Measurements from ENCODE around the gene HSDL2. TPM values are rescaled to one million over a fixed set of nuclear protein-coding genes. Genes with fewer than 3 reads are reported as not detected.

Gene HSDL2
- total and polyA plus RNA-seq, 2 of the 4 experiments (the other 2 are of a cell fraction): 17.7 to 65.8 TPM

DNA sequence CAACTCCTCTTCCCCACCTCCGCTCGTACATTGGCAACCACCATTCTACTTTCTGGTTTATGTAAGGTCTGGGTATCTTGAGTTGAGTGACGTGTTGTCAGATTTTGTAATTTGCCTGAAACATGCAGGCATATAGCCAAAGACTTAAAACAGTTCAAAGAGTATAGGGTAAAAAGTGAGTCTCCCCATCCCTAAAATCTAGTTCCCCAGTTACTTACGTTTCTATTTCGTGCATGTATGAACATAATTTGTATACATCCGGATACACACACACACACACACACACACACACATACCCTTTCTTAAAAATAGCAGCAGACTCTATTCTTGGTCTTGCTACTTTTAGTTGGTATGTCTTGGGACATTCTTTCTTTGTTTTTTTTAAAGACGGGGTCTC, 915 bp downstream of the HSDL2 start:
- Histone ChIP-seq H4K91ac (ENCODE audit: insufficient read depth, low read depth, low read length) (no peak overlapping the region), H2BK20ac (ENCODE audit: low read depth, low read length) (no peak overlapping the region), H4K8ac (ENCODE audit: low read depth in 2 of 2, low read length in 2 of 2) (peak overlapping the region; percentile 5 to 18; a peak in 2 of 4 replicates), H3K79me1 (ENCODE audit: low read depth in 1 of 2, low read length in 2 of 2) (peaks cover 17 to 62% of the 10 kb centered on the region in 2 experiments), H3K4me3 (ENCODE audit: insufficient read depth, low read depth, low read length) (peak overlapping the region; percentile 75), H4K20me1 (ENCODE audit: insufficient read depth, low read length) (no peaks in the 10 kb centered on the region), H4K5ac (ENCODE audit: low read depth, low read length) (no peak overlapping the region), H3K9me1 (ENCODE audit: insufficient read depth, low read length) (peaks cover 5% of the 10 kb centered on the region), H3K27me3 (ENCODE audit: control insufficient read depth, insufficient read depth, low read length) (no peaks in the 10 kb centered on the region), H3K9ac (ENCODE audit: low read depth, low read length) (peak overlapping the region; percentile 81; the same call in 1 of the 2 replicates), H3K4me1 (ENCODE audit: control insufficient read depth, insufficient read depth, low read length) (peaks cover 3% of the 10 kb centered on the region; the same call in 1 of the 2 replicates), H3K23ac (ENCODE audit: low read depth, low read length) (0 out of 2 replicates have a peak overlapping the region, but pooled peaks have one; percentile 62), H3K14ac (replicated peaks; ENCODE audit: low read depth, low read length) (no peak overlapping the region; the same call in 1 of the 2 replicates), H2BK5ac (ENCODE audit: low read depth, low read length, poor library complexity, severe bottlenecking) (peak overlapping the region; percentile 87), H2AK9ac (replicated peaks; ENCODE audit: low read depth, low read length, poor library complexity) (no peak overlapping the region), H2AK5ac (ENCODE audit: low read depth, low read length) (no peak overlapping the region), H3K36me3 (ENCODE audit: control insufficient read depth, insufficient read depth, low read length) (no peaks in the 10 kb centered on the region), H2AFZ (replicated peaks; ENCODE audit: low read length, poor library complexity) (no peak overlapping the region), H3K4ac (ENCODE audit: low read depth, low read length) (peak overlapping the region; percentile 14), H3K56ac (ENCODE audit: extremely low read depth, insufficient read depth, low read length) (peak overlapping the region; percentile 16; the same call in 1 of the 2 replicates), H3K4me2 (ENCODE audit: low read depth, low read length) (peak overlapping the region; percentile 87), H3K9me3 (ENCODE audit: control insufficient read depth, insufficient read depth, low read length) (no peaks in the 10 kb centered on the region), H3K18ac (ENCODE audit: low read depth, low read length) (no peak overlapping the region), H3K27ac (ENCODE audit: insufficient read depth, low read length) (no peak overlapping the region), H2BK120ac (ENCODE audit: low read depth, low read length) (peak overlapping the region; percentile 26; the same call in 1 of the 2 replicates), H2BK15ac (ENCODE audit: low read depth, low read length) (no peak overlapping the region)
- ATAC-seq (ENCODE audit: low read depth) (no peak), DNase-seq (peak; percentile 29)
- intact Hi-C loops (cut with micrococcal nuclease): loop anchor here (5.0 kb wide), 1 partner anchor 331 kb away; no protein-coding TSS in a partner anchor
- dilution Hi-C loops (cut with HindIII; ENCODE audit: low sequenced_read_pairs, unreplicated experiment): no loop called here
- WGBS, 2 experiments (ENCODE audit: extremely low coverage in 2 of 2, insufficient read length in 1 of 2): no CpG with 5 or more reads among the region's 7 CpGs
- CTCF ChIA-PET: no interaction called here
- in situ Hi-C loops (cut with MboI; ENCODE audit: low sequenced_read_pairs): no loop called here
- TF ChIP-seq RFX5 (IDR thresholded peaks at IDR 0.05; ENCODE audit: low read depth, low read length): no peak
- no peak for TF ChIP-seq MAFK (IDR thresholded peaks at IDR 0.05; ENCODE audit: low read depth, low read length)
- no peak for TF ChIP-seq NFE2L2 (IDR thresholded peaks at IDR 0.05; ENCODE audit: low read depth, low read length)
- TF ChIP-seq FOS (IDR thresholded peaks at IDR 0.05; ENCODE audit: low read depth, low read length): no peak
- no peak for TF ChIP-seq SMC3 (IDR thresholded peaks at IDR 0.05; ENCODE audit: low read depth, low read length)
- no peak for TF ChIP-seq MAZ (IDR thresholded peaks at IDR 0.05; ENCODE audit: borderline replicate concordance, low read depth, low read length)
- TF ChIP-seq, protein P1, sequence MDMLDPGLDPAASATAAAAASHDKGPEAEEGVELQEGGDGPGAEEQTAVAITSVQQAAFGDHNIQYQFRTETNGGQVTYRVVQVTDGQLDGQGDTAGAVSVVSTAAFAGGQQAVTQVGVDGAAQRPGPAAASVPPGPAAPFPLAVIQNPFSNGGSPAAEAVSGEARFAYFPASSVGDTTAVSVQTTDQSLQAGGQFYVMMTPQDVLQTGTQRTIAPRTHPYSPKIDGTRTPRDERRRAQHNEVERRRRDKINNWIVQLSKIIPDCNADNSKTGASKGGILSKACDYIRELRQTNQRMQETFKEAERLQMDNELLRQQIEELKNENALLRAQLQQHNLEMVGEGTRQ (IDR thresholded peaks at IDR 0.05; ENCODE audit: low read depth, low read length): no peak
- no peak for TF ChIP-seq RCOR1 (IDR thresholded peaks at IDR 0.05; ENCODE audit: insufficient replicate concordance, low read length)
- no peak for TF ChIP-seq CEBPB (IDR thresholded peaks at IDR 0.05; ENCODE audit: low read depth, low read length)
- TF ChIP-seq BHLHE40 (IDR thresholded peaks at IDR 0.05; ENCODE audit: low read depth, low read length): no peak
- TF ChIP-seq MXI1 (IDR thresholded peaks at IDR 0.05; ENCODE audit: borderline replicate concordance, low read depth, low read length): no peak
- TF ChIP-seq CHD1 (IDR thresholded peaks at IDR 0.05; ENCODE audit: low read depth, low read length): no peak
- no peak for TF ChIP-seq RAD21 (IDR thresholded peaks at IDR 0.05; ENCODE audit: low read length)
- TF ChIP-seq, protein P2, sequence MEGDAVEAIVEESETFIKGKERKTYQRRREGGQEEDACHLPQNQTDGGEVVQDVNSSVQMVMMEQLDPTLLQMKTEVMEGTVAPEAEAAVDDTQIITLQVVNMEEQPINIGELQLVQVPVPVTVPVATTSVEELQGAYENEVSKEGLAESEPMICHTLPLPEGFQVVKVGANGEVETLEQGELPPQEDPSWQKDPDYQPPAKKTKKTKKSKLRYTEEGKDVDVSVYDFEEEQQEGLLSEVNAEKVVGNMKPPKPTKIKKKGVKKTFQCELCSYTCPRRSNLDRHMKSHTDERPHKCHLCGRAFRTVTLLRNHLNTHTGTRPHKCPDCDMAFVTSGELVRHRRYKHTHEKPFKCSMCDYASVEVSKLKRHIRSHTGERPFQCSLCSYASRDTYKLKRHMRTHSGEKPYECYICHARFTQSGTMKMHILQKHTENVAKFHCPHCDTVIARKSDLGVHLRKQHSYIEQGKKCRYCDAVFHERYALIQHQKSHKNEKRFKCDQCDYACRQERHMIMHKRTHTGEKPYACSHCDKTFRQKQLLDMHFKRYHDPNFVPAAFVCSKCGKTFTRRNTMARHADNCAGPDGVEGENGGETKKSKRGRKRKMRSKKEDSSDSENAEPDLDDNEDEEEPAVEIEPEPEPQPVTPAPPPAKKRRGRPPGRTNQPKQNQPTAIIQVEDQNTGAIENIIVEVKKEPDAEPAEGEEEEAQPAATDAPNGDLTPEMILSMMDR (conservative IDR thresholded peaks at IDR 0.05; ENCODE audit: low read depth, low read length): no peak
- TF ChIP-seq ELK1 (IDR thresholded peaks at IDR 0.05; ENCODE audit: borderline replicate concordance, low read depth, low read length): no peak
- TF ChIP-seq POLR2A (IDR thresholded peaks at IDR 0.05; ENCODE audit: low read depth, low read length): no peak
- POLR2A ChIA-PET (ENCODE audit: unreplicated experiment): no interaction called here
- no TSS peak for BruUV-seq (replicated peaks)
